Measurements from ENCODE around the gene WDR1.

WDR1 gene

GRCh38 chr4:10045481-10045880, 71.1 kb downstream of the WDR1 start:
- no peak for DNase-seq (ENCODE audit: low read depth, low spot score)

GRCh38 chr4:10041036-10041435, 75.6 kb downstream of the WDR1 start:
- DNase-seq (ENCODE audit: low read depth, low spot score) = no peak

DNA sequence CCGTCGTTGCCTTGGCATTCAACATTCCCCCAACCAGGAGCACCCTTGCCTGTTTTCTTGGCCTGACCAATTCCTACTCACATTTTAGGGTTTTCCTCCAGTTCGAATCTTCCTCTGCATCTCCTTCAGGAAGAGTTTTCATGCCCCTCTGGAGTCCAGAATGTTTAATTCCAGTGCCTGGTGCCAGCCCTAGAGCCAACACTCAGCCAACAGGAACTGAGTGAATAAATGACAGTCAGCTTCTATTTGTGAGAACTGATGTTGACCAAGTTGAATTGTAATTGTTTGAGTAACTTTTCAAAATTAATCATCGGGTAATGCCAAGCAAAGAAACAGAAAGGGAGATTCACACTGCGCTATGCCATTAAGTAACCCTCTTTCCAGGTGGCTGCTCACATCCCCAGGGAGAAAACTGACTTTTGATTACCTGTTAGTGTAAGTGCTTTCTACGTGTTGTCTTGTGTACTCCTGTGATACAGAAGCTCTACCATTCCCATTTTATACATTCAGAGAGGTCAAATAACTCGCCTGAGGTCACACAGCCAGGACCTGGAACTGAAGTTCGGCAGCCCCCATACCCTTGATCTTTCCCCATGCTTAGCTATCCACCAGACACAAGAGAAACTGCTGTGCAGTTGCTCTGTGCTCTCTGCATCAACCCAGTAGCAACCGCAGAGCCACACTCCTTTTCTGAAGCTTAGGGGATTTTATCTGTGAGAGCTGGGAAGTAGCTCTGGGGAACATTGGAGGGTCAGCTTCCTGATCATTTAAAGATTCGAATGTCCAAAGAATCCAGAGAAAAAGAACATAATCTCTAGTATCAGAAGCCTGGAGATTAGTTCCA, 76.3 kb downstream of the WDR1 start:
- no peak for DNase-seq (ENCODE audit: low read depth, low spot score)

- DNase-seq (ENCODE audit: low read depth, low spot score) = no peak
These were observed 79.7 kb downstream of the WDR1 start for GRCh38 chr4:10036807-10037342.

GRCh38 chr4:10035130-10035529, 81.5 kb downstream of the WDR1 start:
- no peak for DNase-seq (ENCODE audit: low read depth, low spot score)

GRCh38 chr4:10034612-10035104, 81.9 kb downstream of the WDR1 start:
- no peak for DNase-seq (ENCODE audit: low read depth, low spot score)

DNA sequence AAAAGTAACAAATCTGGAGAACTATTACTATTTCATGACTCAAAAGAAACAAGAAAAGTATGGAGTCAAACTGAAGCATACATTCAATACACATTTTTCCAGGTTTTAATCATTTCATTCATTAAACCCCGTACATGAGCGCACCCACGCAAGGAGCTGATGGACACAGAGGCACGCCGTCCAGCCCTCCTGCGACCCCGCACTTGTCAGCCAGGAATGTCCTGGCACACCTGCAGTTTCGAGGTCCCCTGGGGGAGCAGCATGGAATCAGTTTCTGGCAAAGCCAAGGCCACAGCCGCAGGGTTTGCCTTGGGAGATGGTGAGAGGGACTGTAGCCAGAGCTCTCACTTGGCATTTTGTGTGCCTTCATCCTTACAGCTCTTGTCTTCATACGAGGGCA, 82.5 kb downstream of the WDR1 start:
- no peak for DNase-seq (ENCODE audit: low read depth, low spot score)

DNA sequence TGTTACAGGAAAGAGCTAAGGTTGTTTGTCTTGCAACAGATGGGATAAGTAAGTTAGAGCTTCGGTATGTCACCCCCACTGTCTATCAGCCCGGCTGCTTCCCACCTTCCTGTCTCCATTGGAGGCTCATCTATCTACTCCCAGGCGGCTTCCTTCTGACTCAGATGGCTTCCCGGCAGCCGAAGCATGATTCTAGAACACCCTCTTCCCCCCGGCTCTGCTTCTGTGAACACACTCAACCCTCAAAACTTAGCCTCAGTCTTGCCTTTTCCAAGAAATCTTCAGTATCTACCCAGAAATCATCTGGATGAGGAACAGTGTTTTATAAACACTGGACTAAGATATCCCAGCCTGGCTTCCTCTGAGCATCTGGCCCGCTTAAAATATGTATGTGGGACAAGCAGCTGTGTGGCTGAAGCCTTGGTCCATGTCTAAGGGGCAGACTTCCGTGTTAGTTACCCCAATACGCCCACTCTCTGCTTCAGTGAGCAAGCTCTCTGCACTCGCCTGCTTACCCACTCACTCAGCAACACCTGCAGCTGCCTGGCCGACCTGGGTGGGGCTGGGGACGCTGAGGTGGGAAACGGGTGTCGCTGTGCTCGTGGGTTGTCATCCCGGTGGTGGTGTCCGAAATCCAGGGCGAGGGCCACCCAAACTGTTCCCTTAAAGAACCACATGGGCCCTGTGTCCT, 83.3 kb downstream of the WDR1 start:
- DNase-seq (ENCODE audit: low read depth, low spot score) = no peak

GRCh38 chr4:10032625-10033024, 84.0 kb downstream of the WDR1 start:
- no peak for DNase-seq (ENCODE audit: low read depth, low spot score)

GRCh38 chr4:10031668-10032590, 84.7 kb downstream of the WDR1 start:
- no peak for DNase-seq (ENCODE audit: low read depth, low spot score)

DNA sequence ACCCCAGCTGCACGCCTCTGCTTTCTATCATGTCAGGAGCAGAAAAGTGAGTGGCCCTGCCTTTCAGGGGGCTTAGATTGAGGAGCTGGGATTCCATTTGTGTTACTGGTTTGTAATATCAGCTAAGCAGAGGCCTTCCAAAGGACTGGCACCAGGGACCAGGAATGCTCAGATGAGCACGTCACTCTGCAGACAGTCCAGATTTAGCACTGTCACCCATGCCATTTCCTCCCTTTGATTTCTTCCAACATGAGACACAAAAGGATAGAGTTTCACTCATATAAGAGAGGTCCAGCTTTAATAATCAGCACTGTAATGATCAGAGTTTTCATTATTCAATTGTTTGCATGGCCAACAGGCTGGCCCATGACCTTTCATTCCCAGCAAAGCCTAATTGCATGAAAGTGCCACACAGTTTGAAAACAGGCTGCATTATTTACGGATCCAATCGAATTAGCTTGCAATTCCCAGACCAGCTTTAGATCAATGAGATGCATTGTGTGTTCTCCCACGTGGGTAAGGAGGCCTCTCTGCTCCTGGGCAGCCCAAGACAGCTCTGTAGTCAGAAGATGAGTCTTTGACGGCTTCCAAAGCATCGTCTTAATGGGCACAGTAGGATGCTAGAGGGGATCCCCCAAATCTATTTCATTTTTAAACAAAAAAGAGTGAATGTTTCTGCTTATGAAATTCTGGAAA, 85.5 kb downstream of the WDR1 start:
- DNase-seq (ENCODE audit: low read depth, low spot score) = no peak

DNA sequence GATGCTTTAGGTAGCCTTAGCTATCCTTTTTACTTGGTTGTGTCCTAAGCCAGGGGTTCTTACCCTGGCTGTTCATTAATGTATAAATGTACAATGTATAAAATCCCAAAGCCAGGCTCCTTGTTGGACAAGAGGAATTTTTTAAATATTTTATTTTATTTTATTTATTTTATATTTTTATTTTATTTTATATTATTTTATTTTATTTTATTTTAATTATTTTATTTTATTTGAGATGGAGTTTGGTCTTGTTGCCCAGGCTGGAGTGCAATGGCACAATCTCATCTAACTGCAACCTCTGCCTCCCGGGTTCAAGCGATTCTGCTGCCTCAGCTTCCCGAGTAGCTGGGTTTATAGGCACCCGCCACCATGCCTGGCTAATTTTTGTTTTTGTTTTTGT, 87.2 kb downstream of the WDR1 start:
- no peak for DNase-seq (ENCODE audit: low read depth, low spot score)

- no peak for DNase-seq (ENCODE audit: low read depth, low spot score)
These were observed 87.7 kb downstream of the WDR1 start for GRCh38 chr4:10028910-10029309.

GRCh38 chr4:10026485-10026884, 90.1 kb downstream of the WDR1 start:
- DNase-seq (ENCODE audit: low read depth, low spot score) = no peak

DNA sequence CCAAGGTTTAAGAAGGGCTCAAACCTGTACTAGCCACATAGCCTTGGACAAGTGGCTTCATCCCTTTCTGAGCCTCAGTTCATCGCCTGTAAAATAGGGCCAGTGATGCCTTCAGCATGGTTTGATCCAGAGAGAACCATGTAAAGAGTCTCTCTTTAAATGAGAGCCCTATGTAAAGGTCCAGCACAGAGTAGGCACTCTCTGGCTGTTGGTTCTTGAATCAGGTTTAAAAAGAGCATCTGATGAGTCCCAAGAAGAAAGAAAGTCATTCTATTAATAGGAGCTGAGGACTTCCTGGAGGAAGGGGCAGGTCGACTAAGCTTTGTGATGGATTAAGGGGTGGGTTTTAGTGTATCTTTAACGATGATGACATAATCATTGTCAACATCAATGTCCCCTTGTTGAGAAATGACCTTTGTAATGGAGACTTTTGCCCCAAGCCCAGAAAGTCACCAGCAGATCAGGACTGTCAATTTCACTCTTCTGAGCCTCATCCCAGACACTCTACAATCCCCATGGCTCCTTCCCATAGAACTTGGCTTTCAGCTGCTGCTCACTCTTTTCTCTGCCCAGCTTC, 91.3 kb downstream of the WDR1 start:
- DNase-seq (ENCODE audit: low read depth, low spot score) = no peak
